Progenitor cell of endocrine pancreas (in vitro differentiated cells): ENCODE data around the gene DOCK1. TPM values are rescaled to one million over a fixed set of nuclear protein-coding genes. Genes with fewer than 3 reads are reported as not detected.

Experiments
- DNase-seq: peaks from one replicate; pipeline ENCODE4 v3.0.0; 2021; ENCODE audit warnings: low spot score; ENCODE audit not compliant: unreplicated experiment
- H3K27ac Mint-ChIP-seq: 2 replicates; pipeline ENCODE4 v1.8.0; 2021; ENCODE audit warnings: mild to moderate bottlenecking, moderate library complexity, mixed read lengths
- H3K27me3 Mint-ChIP-seq: 2 replicates; pipeline ENCODE4 v1.8.0; 2021; ENCODE audit warnings: mixed read lengths
- H3K36me3 Mint-ChIP-seq: 2 replicates; pipeline ENCODE4 v1.8.0; 2022; ENCODE audit warnings: mixed read lengths; ENCODE audit not compliant: insufficient read depth
- H3K4me1 Mint-ChIP-seq: 2 replicates; pipeline ENCODE4 v1.8.0; 2021; ENCODE audit warnings: low read depth, mixed read lengths
- H3K4me3 Mint-ChIP-seq: 2 replicates; pipeline ENCODE4 v1.8.0; 2021; ENCODE audit warnings: low read depth, mild to moderate bottlenecking, moderate library complexity, mixed read lengths
- H3K9me3 Mint-ChIP-seq: 2 replicates; pipeline ENCODE4 v1.8.0; 2021; ENCODE audit warnings: low read depth, mixed read lengths
- CTCF ChIP-seq: fragments of 200-600 bp; sonication (generic); IDR thresholded peaks from one replicate; pipeline ENCODE4 v1.5.0; 2021; ENCODE audit warnings: antibody characterized with exemption, mild to moderate bottlenecking; ENCODE audit not compliant: unreplicated experiment
- total RNA-seq: library from RNA; stranded (reverse); gene quantifications from 2 replicates; pipeline ENCODE4 v1.2.1, GENCODE V29; 2021

Gene DOCK1
- total RNA-seq, 1 donor from 2014 or later: 77.8 TPM

DNA sequence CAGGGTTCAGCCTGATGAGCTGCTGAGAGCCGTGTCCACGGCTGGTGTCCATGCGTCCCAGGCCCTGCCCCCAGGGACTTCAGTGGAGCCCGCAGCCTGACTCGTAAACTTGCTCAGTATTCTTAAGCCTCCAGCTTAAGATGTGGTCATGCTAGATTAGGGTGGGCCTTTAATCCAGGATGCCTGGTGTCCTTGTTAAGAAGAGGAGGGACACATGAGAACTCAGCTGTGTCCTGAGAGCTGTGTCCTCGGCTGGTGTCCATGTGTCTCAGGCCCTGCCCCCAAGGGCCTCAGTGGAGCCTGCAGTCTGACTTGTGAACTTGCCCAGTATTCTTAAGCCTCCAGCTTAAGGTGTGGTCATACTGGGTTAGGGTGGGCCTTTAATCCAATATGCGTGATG is 23.0 kb downstream of the DOCK1 start:
- Mint-ChIP-seq H3K4me3 (no peak overlapping the region), H3K27me3 (no peaks in the 10 kb centered on the region), H3K9me3 (no peaks in the 10 kb centered on the region), H3K36me3 (peaks cover 24% of the 10 kb centered on the region), H3K27ac (no peak overlapping the region), H3K4me1 (peaks cover 3% of the 10 kb centered on the region)
- no peak for TF ChIP-seq CTCF
- no peak for DNase-seq

- H3K27ac Mint-ChIP-seq: no peak overlapping the region
- no peaks in the 10 kb centered on the region for H3K9me3 Mint-ChIP-seq
- H3K4me1 Mint-ChIP-seq: peaks cover 3% of the 10 kb centered on the region
- H3K4me3 Mint-ChIP-seq: no peak overlapping the region
- no peaks in the 10 kb centered on the region for H3K27me3 Mint-ChIP-seq
- H3K36me3 Mint-ChIP-seq: peaks cover 24% of the 10 kb centered on the region
- no peak for DNase-seq
- TF ChIP-seq CTCF: no peak
Measured at GRCh38 chr10:126929391-126929790, 24.2 kb downstream of the DOCK1 start.

GRCh38 chr10:126930131-126930882 is 25.1 kb downstream of the DOCK1 start:
- TF ChIP-seq CTCF: no peak
- Mint-ChIP-seq H3K27ac (no peak overlapping the region), H3K4me1 (peaks cover 1% of the 10 kb centered on the region), H3K27me3 (no peaks in the 10 kb centered on the region), H3K4me3 (no peak overlapping the region), H3K9me3 (no peaks in the 10 kb centered on the region), H3K36me3 (peaks cover 24% of the 10 kb centered on the region)
- DNase-seq: no peak

DNA sequence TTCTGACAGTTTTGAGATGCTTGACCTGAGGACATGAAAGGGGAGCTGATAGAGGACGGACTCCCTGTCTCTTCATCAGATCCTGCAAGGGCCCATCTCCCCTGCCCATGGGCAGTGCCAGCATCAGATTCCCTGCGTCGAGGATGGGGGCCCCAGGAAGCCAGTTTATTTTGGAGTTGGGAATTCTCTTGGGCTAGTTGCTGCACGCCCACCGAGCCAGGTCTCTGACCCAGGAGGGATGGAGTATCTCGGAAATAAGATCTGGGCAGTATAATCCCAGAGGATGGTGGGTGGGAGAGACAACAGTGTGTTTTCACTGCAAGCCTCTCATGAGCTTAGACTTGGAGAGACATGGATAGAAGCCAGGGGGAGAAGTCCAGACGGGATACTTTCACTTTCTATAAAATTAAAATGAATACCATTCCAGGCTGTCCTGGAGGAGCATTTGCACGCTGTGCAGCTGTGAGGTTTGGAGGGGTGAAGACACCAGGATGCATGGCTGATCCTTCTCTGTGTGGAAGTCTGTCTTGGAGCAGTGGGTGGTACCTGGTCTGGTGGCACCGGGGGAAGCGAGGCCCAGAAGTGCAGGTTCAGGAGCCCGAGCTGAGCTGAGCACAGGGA is 25.8 kb downstream of the DOCK1 start:
- H3K4me3 Mint-ChIP-seq: no peak overlapping the region
- H3K27ac Mint-ChIP-seq: no peak overlapping the region
- DNase-seq: no peak

GRCh38 chr10:126931544-126931943 is 26.3 kb downstream of the DOCK1 start:
- H3K4me1 Mint-ChIP-seq: peaks cover 3% of the 10 kb centered on the region
- TF ChIP-seq CTCF: no peak
- no peak overlapping the region for H3K4me3 Mint-ChIP-seq
- no peak overlapping the region for H3K27ac Mint-ChIP-seq
- DNase-seq: no peak
- H3K27me3 Mint-ChIP-seq: no peaks in the 10 kb centered on the region
- H3K9me3 Mint-ChIP-seq: no peaks in the 10 kb centered on the region
- H3K36me3 Mint-ChIP-seq: peaks cover 22% of the 10 kb centered on the region

More for the DNA sequence above, 25.8 kb downstream of the DOCK1 start:
- no peak for TF ChIP-seq CTCF
- H3K9me3 Mint-ChIP-seq: no peaks in the 10 kb centered on the region
- peaks cover 3% of the 10 kb centered on the region for H3K4me1 Mint-ChIP-seq
- H3K36me3 Mint-ChIP-seq: peaks cover 24% of the 10 kb centered on the region
- no peaks in the 10 kb centered on the region for H3K27me3 Mint-ChIP-seq
